Measurements from ENCODE around the gene SLC25A51.

SLC25A51 gene

DNA sequence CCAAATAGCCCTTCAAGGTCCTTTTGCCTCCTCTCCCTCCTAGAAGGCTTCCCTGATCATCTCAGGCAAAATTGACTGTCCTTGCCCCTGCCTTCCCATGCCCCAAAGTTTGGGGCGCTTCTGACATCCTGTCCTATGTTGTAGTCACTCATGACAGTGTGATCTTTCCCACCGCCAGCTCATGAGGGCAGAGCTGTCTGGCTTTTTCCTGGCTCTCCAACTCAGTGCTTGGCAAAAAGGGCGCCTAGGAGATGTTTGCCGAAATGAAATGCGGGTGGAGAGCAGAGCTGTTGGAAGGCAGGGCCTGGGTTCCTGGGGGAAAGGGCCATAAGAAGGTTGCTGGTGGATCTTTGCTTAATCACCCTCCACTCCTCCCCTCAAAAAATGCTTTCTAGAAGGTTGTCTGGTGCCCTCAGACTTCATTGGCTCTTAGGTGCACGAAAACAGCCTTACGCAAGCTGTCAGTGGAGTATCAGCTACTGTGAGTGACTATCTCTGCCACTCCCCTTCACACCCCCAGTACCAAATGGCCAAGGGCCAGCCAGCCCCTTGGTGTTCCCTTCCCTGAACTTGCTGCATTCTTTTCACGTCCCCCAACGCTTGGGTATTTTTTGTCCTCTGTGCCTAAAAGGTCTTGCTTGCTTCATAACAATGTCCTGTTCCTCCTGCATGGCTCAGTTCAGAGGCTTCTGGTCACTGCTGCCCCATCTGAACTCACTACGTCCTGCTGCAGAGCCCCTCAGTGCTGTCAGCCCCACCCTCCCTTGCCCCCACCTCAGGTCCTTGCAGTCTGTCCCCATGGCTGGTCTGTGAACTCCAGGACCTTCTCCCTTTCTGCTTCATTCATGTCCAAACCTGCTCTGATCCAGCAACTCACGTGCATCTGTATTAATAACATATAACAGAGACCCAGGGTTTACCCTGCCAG is 2.6 kb upstream of the SLC25A51 start:
- DNase-seq, result no peak
- Histone ChIP-seq H3K9me3 (no peaks in the 10 kb centered on the region), H3K27me3 (no peaks in the 10 kb centered on the region), H3K36me3 (no peaks in the 10 kb centered on the region), H3K4me1 (no peaks in the 10 kb centered on the region; the same call in none of the 2 replicates), H3K4me3 (ENCODE audit: low read depth, low read length) (no peak overlapping the region)
- TF ChIP-seq, protein P1, sequence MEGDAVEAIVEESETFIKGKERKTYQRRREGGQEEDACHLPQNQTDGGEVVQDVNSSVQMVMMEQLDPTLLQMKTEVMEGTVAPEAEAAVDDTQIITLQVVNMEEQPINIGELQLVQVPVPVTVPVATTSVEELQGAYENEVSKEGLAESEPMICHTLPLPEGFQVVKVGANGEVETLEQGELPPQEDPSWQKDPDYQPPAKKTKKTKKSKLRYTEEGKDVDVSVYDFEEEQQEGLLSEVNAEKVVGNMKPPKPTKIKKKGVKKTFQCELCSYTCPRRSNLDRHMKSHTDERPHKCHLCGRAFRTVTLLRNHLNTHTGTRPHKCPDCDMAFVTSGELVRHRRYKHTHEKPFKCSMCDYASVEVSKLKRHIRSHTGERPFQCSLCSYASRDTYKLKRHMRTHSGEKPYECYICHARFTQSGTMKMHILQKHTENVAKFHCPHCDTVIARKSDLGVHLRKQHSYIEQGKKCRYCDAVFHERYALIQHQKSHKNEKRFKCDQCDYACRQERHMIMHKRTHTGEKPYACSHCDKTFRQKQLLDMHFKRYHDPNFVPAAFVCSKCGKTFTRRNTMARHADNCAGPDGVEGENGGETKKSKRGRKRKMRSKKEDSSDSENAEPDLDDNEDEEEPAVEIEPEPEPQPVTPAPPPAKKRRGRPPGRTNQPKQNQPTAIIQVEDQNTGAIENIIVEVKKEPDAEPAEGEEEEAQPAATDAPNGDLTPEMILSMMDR (IDR thresholded peaks at IDR 0.05; ENCODE audit: low read depth, low read length), result no peak

DNA sequence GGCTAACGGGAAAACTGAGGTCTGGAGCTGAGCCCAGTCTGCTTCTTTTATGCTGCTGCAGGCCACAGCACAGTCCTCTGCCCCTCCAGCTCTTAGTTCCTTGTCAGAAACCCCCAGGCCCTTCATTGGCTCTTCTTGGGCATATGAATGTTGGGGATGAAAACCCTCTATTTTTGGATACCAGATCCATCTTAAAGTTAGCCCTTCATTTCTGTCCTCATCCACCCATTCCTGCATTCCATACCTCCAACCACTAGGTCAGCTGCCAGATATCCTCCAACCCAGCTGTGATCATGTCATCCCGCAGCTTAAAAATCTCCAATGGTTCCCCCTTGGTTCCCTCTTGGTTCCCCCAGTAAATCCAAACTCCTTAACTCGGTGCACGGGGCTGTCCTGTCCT is 1.8 kb upstream of the SLC25A51 start:
- no peak for DNase-seq
- Histone ChIP-seq H3K27me3 (no peaks in the 10 kb centered on the region), H3K4me3 (ENCODE audit: low read depth, low read length) (no peak overlapping the region), H3K36me3 (no peaks in the 10 kb centered on the region), H3K4me1 (no peaks in the 10 kb centered on the region; the same call in none of the 2 replicates), H3K9me3 (no peaks in the 10 kb centered on the region)
- TF ChIP-seq, protein P1 (IDR thresholded peaks at IDR 0.05; ENCODE audit: low read depth, low read length), result no peak

DNA sequence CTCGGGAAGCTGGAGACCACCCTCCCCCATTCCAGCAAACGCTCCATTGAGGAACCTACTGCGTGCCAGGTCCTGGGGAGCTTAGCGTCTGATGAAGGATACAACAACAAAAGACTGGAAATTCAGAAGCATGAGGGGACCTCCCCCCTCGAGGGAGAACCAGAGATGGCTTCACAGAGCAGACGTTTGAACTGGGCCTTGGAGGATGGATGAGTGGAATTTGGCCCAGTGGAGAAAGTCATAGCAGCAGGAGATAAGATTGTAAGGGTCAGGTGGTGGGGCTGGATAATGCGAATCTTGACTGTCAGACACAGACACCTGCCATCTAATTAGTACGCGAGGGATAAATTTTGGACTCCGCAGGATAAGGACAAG is 1.2 kb upstream of the SLC25A51 start:
- DNase-seq, result no peak
- Histone ChIP-seq H3K4me3 (ENCODE audit: low read depth, low read length) (no peak overlapping the region; the same call in 1 of the 2 replicates), H3K4me1 (no peaks in the 10 kb centered on the region; the same call in none of the 2 replicates), H3K27me3 (no peaks in the 10 kb centered on the region), H3K9me3 (no peaks in the 10 kb centered on the region), H3K36me3 (no peaks in the 10 kb centered on the region)
- TF ChIP-seq, protein P1 (IDR thresholded peaks at IDR 0.05; ENCODE audit: low read depth, low read length), result no peak

DNA sequence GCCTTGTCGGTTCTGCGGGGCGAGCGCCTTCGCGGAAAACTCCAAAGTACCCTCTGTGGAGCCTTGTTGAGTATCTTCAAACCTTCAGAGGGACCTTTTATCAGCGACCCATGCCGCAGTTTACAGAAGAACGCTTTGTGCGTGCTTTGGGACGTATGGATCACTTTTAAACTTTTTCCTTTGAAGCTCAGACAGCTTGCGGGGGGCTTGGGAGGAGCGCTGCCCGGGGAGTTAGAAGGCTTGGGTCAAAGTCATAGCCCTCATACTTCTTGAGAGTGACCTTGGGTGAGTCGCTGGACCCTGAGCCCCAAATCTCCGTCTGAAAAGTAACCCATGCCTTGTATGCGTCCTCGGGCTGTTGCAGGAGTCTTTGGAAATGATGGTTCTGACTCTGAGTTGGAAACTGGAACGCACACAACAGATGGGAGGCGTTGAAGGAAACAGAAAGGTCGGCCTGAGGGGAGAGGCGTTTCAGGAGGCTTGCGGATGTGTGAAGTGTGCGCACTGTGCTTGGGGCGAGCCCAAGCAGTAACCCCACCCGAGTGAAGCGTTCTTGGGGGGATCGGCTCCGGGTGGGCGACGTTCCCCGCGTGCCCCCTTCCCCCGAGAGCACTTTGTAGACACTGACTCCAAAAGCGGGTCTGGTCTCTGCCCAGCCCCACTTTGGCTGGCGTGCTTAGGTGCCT is 661 bp upstream of the SLC25A51 start:
- Histone ChIP-seq H3K4me1 (no peaks in the 10 kb centered on the region; the same call in none of the 2 replicates), H3K9me3 (no peaks in the 10 kb centered on the region), H3K36me3 (no peaks in the 10 kb centered on the region), H3K4me3 (ENCODE audit: low read depth, low read length) (peak overlapping the region; percentile 93), H3K27me3 (no peaks in the 10 kb centered on the region)
- DNase-seq, result no peak
- TF ChIP-seq, protein P1 (IDR thresholded peaks at IDR 0.05; ENCODE audit: low read depth, low read length), result no peak

DNA sequence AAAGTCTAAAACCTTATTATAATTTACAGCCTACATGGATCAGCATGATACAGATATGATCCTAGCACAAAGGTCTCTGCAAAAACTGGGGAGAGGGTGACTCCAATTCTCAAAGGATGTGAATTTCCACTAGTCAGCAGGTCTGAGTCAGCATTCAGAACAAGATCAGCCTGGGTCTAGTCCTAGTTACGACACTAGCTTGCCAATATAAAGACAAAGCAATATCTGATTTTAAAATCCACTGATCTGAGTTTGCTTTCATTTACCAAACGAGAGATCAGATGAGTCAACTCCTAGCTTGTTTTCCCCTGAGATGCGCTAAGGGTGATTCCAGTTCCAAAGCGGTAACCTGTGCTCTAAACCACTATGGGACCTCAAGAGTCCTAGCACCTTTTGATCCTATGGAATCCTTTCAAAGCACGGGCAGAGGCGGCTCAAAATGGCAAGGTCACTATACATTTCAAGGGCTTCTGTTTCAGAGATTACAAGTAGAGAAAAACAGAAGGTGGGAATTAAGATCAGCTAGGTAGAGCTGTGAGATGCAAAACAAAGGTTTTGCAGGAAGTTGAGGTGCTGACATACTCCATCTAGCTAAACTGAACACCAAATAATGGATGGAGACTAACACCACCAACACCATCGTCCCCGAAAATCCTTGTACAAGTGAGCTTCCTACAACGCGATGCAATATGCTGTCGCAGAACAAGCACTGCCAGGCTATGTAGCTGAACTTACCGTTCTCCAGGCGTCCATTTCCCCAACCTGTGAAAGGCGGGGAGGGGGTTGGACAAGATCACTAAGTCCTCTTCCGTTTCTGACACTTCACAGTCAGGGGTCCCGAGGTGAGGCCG is 906 bp downstream of the SLC25A51 start:
- Histone ChIP-seq H3K9me3 (no peaks in the 10 kb centered on the region), H3K36me3 (peaks cover 12% of the 10 kb centered on the region), H3K27me3 (no peaks in the 10 kb centered on the region), H3K4me3 (ENCODE audit: low read depth, low read length) (peak overlapping the region; percentile 93), H3K4me1 (no peaks in the 10 kb centered on the region; the same call in none of the 2 replicates)
- DNase-seq, result no peak
- TF ChIP-seq, protein P1 (IDR thresholded peaks at IDR 0.05; ENCODE audit: low read depth, low read length), result no peak

Measured in BE2C (cell line).